ENCODE results near the gene TMEM108.

TMEM108 gene

DNA sequence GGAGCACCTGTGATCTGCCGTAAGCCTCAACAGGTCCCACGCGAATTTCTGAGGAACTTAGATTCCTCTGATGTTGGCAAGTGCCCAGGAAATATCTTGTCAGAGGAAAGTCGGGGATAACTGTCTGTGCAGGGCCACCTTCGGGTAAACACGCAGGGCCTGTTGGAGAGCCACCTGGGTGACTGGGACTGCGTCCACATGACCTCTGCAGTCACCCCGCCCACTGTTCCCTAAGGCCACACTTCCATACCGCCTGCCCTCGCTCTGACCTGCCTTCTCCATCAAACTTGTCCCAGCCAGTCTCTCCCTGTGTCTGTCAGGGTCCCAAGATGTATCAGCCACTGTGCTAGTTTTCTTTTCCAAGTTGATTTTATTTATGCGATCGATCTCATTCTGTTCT lies 390.4 kb downstream of the TMEM108 start:
- no peak for DNase-seq

DNA sequence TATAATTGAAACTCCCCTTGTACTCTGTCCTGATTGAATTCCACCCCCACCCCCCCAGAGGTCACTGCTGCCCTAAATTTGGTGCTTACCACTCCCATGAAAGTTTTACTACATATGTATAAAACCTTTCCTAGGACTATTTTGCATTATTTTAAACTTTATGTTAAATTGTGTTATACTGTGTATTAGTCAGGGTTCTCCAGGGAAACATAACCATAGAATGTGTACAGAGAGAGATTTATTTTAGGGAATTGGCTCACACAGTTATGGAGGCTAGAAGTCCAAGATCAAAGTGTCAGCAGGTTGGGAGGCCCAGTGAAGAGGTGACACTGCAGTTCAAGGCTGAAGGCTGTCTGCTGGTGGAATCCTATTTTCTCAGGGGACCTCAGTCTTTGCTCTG lies 390.9 kb downstream of the TMEM108 start:
- DNase-seq: no peak

DNA sequence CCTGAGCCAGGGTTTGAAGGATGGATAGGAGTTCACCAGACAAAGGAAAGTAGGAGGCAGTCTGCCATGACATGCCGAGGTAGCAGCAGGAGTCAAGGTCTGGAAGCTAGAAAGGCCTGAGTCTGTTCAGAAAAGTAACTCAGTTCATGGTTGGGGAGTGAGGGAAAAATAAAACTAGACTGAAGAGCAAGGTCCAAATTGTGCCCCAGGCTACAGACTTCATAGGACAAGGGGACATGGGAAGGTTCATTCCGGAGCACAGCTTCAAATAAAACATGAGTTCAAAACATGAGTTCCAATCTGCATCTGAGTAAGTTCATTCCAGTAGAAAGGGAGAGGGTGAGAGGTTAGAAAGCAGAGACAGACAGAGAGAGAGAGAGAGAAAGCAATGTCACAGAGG lies 401.4 kb downstream of the TMEM108 start:
- no peak for DNase-seq

DNA sequence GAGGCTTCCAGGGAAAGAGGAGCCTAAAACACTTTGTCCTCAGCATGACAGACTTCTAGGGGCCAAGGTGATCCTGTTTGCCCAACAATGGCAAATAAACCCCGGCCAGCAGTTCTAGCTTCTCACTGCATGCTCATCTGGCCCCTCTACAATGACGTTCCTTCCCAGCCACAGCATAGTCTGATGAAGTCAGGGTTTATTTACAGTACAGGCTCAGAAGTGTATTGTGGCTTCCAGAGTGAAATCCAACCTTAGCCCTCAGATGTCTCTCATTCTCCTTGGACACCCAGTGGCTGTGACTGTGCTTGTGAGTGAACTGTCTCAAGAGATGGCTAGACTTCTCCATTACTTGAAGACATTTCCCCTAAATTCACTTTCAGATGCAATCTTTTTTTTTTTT lies 402.5 kb downstream of the TMEM108 start:
- no peak for DNase-seq

DNA sequence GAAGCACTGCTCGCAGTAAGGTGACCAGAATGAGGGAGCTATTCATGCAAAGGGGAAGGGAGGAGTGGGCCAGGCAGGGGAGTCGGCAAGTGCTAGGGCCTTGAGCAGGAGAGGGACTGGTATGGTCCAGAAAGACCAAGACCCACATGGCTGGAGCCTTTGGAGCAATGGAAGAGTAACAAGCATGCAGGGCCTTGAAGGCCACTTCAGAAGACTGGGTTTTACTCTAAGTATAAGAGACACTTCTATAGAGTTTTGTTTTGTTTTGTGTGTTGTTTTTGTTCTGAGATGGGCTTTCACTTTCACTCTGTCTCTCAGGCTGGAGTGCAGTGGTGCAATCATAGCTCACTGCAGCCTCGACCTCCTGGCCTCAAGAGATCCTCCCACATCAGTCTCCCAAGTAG lies 403.7 kb downstream of the TMEM108 start:
- DNase-seq: no peak

DNA sequence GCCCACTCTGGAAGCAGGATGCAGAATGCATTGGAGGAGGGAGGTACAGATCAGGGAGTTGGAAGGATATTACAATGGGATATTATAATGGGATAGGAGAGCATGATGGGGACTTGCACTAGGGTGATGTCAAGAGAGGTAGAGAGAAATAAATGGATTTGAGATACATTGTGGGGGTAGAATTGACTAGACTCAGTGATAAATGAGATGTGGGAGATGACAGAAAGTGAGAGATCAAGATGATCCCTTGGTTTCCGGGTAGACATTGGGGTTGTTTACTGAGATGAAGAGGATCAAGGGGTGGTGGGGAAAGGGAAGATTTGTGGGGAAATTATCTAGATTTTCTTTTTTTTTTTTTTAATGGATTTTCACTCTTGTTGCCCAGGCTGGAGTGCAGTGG lies 404.3 kb downstream of the TMEM108 start:
- no peak for DNase-seq

DNA sequence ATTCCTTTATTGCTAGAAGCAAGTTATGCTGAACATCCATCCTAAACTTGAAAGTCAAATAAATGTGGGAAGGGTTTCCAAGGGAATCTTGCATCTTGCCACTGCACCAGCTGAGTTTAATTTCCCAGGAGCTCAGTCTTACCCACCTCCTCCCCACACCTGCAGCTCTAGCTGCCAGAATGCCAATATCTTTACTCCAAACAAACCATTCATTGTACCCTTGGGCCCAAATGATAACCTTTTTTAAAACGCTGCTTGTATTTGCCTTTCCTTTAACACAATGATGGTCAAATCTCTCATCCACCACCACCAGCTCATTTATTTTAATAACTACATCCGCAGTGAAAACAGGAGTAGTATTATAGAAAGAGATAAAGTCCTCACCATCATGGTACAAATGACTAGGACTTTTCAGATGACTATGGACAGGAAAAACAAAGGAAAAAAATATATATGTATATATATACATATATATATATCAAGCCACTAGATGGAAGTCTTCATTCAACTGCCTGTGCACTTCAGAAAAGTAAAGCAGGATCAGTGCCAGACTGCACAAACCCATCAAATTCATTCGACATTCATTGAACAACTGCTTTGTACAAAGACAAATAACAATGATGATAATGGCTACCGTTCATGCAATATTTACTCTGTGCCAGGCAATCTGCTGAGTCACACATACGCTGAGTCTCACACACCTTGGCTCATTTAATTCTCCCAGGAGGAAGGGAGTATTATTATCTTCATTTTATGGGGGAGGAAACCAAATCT lies 405.6 kb downstream of the TMEM108 start:
- DNase-seq: peak in 1 of 2 experiments; percentile 22

DNA sequence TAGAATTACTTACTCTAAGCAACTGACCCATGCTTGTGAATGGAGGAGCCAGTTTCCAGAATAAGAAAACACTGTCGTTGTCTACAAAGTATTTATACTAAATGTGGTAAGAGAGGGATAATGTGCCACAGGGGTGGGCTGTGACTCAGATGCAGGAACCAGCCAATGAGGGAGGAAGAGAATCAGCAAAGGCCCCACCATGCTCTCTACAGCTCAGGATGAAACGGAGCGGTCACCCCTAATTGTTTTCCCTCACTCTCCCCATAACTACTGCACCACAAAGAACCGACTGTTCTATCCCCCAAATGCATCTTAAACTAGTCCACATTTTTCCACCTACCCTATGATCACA lies 406.2 kb downstream of the TMEM108 start:
- DNase-seq: no peak

DNA sequence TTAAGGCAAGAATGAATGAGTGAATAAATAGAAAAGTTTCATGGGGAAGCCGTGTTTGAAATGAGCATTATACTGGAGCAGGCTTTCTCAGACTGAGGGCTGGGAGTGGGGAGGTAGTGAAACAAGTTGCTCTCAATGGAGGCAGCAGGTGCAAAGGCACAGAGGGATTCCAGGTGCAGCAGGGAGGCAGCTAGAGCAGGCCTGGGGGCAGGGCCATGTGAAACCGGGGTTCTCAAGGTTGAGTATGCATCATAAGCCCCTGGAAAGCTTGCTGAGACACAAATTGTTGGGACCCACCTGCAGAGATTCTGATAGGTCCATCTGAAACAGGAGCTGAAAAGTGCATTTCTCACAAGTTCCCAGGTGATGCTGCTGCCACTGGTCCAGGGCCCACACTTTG lies 406.9 kb downstream of the TMEM108 start:
- DNase-seq: no peak
